GM19351 (cell line): ENCODE measurements around the gene CCDC61.

Experiments used
- ATAC-seq: cut with Tn5 transposase; IDR thresholded peaks from one replicate; pipeline ENCODE4 v1.9.1; 2021; ENCODE audit warnings: mild to moderate bottlenecking, moderate library complexity; ENCODE audit not compliant: unreplicated experiment

Gene CCDC61

DNA sequence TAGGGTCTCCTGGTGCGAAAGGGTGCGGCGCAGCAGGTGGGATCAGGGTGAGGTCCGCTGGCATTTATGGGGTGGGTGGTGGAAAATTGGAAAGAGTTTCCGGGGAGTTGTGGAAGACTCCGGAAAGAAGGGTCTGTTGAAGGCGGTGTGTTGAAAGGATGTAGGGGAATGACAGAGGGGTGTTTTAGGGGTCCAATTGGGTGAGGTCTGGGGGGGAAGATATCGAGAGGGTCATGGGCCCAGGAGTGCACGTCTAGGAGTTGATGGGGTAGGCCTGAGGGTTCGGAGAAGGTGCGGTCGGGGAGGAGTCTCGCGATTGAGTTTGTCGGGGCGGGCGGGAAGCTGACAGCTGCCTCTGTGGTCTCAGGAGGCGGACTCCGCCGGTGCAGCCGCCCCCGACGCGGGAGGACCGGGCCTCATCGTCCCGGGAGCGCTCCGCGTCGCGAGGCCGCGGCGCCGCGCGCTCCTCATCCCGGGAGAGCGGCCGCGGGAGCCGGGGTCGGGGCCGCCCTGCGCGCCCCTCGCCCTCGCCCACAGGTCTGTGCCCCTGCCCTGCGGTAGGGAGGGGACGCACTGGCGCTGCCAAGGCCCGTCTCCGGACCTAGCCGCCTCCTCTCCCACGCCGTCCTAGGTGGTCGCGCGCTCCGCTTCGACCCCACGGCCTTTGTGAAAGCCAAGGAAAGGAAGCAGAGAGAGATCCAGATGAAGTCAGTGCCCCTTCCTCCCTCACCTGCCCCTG, 20.6 kb downstream of the CCDC61 start:
- ATAC-seq, result no peak

DNA sequence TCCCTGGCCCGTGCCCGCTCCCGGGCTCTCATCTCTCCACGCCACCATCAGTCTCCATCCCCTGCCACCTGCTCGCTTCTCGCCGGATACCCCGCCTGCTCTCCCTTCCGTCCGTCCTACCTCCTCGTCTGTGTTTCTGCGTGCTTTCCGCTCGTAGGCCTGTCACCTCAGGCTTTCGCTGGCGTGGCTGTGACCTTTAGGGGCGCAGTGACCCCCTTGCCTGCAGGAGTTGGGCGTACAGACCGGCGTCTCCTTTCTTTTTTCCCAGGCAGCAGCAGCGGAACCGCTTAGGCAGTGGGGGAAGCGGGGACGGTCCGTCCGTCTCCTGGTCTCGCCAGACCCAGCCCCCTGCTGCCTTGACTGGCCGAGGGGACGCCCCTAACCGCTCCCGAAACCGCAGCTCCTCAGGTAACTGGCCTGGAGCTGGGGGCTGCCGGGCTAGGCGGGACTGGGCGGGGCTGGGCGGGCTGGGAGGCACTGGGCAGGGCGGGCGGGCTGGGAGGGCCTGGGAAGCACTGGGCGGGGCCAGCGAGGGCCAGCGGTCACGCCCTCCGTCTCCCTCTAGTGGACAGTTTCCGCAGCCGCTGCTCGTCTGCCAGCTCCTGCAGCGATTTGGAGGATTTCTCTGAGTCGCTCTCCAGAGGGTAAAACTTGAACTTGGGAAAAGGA, 21.3 kb downstream of the CCDC61 start:
- ATAC-seq, result no peak

DNA sequence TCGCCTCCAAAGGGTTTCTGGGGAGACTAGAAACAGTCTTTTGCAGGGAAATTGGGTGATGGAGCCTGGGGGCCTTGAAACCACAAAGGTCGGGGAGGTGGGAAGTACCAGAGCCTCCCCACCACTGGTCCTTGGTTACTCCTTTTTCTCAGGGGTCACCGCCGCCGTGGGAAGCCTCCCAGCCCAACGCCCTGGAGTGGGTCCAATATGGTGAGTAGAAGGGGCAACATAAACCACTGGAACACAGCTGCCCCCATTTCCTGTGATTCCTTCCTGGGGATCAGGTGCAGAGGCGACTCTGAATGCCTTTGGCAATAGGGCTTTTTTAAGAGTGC, 21.8 kb downstream of the CCDC61 start:
- no peak for ATAC-seq

DNA sequence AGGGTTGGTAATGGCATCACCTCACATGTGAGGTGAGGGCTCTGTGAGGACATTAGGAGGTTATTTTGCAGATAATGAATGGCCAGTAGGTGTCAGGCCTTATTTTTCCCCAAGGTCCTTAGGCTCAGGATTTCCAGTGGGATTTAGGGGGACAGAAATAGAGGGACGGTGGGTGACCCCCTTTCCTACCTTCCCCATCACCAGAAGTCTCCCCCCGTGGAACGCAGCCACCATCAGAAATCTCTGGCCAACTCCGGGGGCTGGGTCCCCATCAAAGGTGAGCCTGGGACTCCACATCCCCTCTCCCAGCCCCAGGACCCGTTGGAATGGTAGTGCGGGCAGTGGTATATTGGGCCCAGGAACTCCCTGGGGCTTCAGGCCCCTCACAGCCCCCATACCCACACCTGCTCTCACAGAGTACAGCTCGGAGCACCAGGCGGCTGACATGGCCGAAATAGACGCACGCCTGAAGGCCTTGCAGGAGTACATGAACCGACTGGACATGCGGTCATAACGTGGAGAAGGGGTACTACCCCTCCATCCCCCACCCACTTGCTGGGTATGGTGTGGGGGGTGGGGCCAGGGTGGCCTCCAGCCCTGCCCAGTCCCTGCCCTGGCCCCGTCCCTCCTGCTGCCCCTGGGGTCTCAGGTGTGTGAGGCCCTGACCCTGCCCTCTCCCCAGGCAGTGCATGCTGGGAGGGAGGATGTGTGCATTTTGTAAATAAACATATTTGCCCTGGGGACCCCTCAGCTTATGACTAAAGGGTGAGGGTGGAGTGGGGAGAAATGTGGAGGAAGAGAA, 22.8 kb downstream of the CCDC61 start:
- no peak for ATAC-seq

DNA sequence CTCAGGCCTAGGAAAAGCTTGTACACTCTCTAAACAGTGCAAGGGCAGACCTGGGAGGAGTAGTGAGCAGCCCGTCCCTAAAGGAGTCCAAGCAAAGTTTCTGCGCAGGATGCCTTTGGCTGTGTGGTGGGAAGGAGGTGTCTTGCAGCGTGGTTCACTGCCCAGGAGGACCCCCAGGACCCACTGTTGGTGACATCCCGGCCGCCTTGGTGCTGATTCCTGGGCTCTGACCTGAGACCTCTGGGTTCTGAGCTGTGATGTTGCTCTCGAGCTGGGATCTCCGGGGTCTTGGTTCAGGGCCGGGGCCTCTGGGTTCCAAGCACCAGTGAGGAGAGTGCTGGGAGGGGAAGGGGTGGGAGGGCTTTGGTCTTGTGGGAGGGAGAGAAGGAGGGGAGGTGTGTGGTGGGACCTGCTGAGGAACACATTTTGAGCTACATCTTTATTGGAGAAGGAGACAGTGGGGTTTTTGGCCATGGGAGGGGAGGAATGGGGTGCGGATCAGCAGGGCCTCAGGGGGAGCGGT, 23.5 kb downstream of the CCDC61 start:
- ATAC-seq, result no peak

DNA sequence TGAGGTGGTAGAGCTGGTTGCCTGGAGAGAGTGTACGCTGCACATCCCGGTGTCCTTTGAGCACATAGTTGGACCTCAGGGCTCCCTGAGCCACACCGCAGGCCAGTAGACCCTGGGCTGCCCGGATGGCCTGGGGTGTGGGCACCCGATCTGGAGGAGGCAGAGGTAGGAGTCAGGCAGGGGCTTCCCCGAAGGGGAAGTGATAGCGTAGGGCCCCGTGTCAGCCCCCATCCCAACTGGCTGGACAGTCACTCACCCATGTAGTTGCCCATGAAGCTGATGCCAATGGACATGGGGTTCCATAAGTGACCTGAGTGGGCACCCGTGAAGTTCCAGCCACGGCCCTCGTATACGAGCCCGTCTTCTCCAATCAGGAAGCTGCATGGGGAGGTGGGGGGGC, 24.0 kb downstream of the CCDC61 start:
- ATAC-seq, result no peak

DNA sequence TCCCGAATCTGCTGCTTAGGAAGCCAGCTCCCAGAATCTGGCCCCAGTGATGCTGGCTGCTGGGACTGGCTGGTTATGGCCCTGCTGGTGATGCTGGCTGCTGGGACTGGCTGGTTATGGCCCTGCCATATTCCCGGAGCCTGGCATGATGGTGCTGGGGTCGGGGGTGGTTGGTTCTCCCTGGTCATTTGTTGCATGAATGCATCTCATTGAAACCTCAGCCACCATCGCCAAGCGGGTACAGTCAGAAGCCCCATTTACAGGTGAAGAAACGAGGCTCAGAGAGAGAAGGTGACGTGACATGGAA, 25.5 kb downstream of the CCDC61 start:
- no peak for ATAC-seq

DNA sequence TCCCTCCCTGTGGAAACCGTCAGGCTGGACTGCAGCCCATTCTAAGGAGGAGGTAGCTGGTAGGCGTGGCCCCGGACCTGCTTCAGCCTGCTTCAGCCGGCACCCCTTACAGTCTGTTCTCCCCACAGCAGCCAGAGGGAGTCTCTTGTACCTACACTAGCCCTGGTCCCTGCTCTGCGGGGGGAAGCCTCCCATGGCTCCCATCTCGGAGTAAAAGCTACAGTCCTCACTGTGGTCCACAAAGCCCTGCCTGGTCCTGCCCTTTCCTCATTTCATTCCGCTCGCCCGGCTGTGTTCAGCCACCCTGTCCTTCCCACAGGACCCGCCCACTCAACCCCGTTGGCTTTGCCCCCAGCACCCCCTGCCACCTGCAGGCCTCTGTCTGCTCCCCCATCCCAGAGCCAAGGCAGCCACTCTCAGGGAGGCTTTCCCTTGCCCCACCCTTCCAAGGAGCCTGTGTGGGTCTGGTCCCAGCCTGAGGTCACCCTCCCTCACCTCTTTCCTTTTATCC, 26.3 kb downstream of the CCDC61 start:
- no peak for ATAC-seq

DNA sequence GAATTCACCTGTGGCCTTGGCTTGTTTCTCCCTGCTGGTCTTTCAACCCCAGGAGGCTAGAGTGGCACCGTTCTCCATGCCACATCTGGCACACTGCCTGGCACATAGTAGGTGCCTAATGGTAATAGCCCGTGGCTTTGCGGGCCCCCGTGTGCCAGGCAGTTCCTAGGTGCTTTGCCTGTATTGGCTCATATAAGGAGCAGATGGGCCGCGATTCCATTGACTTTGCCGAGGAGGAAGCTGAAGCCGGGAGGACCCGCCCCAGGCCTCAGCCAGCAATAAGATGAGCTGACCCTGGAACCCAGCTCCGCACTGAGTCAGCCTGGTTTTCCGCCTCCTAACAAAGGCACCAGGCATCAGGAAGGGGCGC, 26.8 kb downstream of the CCDC61 start:
- ATAC-seq, result no peak

DNA sequence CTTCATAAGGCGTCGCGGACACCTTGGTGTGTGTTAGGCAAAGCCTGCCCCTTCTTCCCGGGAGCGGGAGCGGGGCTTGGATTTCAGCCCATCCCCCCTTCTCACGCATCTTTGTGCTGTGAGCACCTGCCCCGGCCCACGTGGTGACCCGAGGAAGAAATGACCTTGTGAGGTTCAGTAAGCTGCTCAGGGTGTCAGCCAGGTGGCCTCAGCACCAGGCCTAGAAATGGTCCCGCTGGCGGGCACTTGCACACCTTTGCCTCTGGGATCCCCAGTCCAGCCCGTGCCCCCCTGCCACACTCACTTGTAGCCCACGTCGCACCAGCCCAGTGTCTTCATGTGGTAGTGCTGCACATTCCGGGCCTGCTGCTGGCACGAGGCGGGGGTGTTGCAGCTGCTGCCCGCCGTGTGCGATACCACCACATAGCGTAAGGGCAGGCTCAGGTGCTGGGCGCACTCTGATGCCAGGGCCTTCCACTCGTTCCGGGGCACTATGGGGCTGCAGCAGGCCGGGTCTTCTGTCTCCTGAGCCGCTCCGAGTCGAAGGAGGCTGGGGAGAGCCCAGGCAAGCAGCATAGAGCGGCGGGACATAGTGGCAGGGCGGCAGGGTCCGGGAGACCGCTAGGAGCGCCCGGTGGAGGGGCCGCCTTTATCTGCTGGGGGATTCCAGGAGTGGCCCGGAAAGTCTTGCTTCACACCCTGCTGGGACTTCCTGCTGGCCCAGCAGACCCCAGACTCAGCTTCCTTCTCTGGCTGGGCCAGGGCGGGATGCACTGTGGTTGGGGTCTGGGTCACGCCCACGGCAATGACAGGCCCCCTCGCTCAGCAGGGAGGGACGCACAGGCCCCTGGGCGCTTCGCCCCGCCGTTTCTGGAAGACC, 27.4 kb downstream of the CCDC61 start, which contains the start of gene PGLYRP1:
PGLYRP1 (minus strand) TSS at position 623 of the 880 bp plus-strand sequence; CDS start at position 591, 32 bp downstream.
- no peak for ATAC-seq

DNA sequence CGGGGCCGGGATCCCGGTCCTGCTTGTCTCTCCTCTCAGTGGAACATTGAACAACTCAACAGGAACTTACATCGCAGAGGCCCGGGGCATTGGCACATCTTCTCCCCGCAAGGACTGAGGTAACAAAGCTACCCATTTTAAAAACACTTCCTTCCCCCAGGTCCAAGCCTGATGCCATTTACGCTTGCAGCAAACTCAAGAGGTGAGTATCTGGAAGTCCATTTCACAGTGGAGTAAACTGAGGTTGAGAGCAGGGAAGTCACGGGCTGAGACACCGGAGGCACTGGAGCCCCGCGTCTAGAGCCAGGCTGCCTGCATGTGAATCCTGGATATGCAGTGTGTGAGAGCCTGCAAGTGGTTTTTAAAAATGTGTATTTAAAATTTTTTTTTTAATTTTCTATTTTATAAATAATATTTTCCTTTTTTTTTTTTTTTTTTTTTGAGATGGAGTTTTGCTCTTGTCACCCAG, 28.1 kb downstream of the CCDC61 start:
- ATAC-seq, result no peak

DNA sequence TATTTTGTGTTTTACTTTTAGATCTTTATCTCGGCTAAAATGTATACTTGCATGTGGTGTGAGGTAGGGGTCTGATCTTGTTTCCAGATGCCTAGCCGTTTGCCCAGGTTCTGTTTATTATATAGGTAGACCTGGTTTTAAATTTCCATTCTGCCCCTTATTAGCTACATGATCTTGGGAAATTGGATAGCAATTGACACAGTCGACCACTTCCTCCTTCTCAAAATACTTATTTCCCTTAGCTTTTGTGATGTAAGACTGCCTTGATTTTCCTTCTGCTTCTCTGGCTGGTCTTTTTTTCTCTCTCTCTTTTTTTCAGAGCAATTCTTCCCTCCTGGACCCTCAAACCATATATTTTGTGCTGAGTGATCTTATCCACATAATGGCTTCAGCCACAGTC, 30.6 kb downstream of the CCDC61 start:
- no peak for ATAC-seq

DNA sequence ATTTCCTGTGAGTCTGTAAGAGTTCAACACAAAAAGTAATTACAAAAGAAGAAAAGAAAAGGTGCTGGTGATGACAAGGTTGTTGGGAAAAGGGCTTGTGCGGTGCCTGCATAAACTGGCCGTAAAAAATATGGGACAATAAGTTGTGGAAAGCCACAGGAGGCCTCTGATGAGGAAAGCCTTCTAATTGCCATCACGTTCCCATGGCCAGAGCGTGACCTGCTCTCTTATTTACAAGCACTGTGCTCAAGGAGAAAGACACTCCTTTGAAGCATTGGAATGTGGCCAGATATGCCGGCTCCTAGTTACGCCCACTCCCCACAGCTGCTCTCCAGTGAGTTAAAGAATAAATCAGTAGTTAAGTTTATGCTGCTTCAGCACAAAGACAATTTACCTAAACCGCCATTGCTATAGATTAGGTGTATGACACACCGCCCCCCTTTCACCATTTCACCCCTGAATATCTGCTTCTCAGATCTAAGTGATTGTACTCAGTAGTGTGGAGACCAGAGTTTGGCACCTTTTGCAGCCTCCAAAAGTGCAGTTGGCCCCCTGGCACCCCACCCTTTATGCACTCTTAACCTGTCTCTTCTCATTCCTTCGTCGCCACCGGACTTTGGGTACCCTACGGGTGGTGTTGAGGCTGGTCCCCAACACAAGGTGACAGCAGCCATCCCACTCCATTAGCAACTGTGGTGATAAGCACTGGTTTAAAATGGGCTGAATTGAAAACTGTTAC, 35.7 kb downstream of the CCDC61 start:
- no peak for ATAC-seq

DNA sequence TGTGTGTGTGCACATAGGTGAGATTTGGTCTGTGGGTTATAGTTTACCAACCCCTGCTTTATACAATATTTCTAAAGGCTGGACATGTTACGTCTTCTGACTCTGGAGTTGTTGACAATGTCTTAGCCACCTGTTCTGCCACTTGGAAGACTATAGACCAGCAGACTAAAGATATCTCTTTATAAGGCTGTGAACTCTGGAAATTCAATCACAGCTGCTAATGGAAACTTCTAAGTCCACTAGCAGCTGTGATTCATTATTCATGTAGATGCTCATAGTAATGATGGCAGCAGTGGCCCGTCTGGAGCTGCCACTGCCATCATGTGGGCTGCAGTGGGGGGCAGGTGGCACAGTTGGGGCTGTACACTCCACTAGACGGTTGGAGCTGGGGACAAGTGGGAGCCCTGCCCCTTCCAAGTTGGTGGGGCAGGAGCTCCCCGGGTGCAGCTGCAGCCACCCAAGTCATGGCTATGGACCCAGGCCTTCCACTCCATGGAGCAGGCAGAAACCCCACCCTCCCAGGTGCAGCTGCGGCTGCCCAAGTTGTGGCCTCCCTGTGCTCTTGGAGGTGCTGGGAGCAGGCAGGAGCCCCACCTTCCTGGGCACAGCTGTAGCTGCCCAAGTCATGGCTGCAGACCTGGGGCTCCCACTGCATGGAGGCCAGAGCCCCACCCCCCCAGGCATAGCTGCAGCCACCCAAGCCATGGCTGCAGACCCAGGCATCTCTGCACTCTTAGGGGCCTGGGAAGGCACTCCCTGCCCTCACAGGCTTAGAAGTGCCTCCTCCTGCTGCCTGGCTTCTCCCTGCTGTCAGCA, 36.7 kb downstream of the CCDC61 start:
- no peak for ATAC-seq

DNA sequence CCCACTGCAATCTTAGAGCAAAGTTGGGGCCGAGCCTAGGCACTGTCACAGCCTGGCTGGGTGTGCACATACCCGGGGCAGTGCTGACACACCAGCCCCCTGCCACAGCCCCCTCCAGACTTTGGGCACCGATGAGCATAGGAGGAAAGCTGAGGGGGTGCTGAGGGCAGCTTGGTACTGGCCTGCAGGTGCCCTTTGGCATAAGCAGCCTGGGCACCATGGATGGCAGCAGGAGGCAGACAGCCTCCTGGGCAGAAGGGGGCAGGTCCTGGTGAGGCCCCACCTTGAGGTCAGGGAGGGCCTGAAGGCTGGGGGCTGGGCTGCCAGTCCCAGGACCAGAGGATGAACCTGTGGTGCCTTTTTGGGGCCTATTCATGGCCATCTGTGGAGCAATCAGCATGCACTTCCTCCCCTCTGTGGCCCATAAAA, 37.3 kb downstream of the CCDC61 start:
- ATAC-seq, result no peak

DNA sequence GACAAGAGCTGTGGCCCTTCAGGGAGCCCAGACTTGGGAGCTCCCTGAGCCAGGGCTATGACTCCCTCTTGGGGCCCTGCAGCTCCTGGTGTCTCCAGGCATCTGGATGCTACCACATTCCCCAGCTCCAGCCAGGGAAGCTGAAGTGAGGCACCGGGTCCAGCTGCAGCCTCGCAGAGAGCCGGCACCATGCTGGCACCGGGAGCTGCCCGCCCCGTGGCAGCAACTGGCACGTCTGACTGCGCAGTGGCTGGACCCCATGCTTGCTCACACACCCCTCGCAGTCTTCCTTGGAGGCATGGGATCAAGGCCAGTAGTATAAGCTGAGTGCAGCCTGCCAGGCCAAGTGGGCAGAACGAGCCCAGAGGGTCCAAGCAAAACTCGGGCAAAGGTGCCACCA, 38.1 kb downstream of the CCDC61 start:
- ATAC-seq, result no peak

DNA sequence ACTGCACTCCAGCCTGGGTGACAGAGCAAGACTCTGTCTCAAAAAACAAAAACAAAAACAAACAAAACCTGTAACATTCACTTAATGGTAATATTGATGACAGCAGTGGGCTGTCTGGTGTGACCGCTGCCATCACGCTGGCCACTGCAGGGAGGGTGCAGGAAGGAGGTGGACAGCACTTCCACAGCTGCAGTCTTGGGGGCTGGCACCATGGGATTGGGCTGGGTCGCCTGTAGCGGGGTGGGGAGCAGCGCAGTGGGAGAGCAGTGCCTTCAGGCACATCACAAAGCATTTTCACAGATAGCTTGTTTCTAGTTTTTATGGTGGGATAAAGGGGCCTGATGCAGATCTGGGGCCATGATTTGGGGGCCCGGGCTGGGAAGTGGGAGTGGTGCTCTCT, 40.3 kb downstream of the CCDC61 start:
- no peak for ATAC-seq

DNA sequence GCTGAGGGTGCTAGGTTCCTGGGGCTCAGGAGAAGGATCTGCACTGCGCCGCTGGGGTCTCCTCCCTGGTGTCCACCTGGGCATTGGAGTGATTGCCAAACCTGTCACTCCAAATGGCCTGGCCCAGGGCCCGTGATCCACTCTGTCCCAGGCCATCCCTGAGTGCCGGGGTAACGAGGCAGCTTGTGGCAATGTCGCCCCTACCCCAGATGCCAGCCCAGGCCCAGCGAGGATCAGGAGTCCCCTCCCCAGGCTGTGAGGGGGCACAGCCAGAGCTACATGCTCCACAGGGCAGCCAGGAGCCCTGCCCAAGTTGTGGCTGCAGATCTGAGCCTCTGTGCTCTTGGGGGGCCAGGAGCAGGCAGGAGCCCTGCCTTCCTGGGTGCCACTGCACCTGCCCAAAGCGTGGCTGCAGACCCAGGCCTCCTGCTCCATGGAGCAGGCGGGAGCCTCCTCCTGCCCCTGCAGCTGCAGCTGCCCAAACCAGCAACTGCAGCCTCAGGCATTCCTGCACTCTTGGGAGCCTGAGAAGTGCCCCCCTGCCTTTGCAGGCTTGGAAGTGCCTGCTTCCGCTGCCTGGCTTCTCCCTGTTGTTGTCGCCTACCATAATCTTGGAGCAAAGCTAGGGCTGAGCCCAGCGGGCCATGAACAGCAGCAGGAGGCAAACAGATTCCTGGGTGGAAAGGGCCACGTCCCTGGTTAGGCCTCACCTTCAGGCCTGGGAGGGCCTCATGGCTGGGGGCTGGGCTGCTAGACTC, 40.9 kb downstream of the CCDC61 start:
- ATAC-seq, result no peak
